ENCODE measurements around the gene RPL15. TPM values are rescaled to one million over a fixed set of nuclear protein-coding genes. Genes with fewer than 3 reads are reported as not detected.

RPL15 gene
- total and polyA plus RNA-seq, 4 donors: 604 to 1,364 (median 1,055) TPM

- Histone ChIP-seq H3K27ac (ENCODE audit: low read depth in 1 of 2, low read length in 2 of 2) (peak overlapping the region; percentile 81 to 92), H3K36me3 (ENCODE audit: control insufficient read depth in 4 of 4, insufficient read depth in 3 of 4, low read depth in 1 of 4, low read length in 3 of 4) (no peaks in the 10 kb centered on the region), H3K9me3 (ENCODE audit: control insufficient read depth in 4 of 4, low read length in 3 of 4) (no peaks in the 10 kb centered on the region), H3K4me3 (ENCODE audit: low read depth in 1 of 3, low read length in 3 of 3) (peak overlapping the region; percentile 64 to 94 (median 74)), H3K9ac (ENCODE audit: low read depth in 1 of 2, low read length in 2 of 2) (peak overlapping the region; percentile 26 to 64), H3K27me3 (ENCODE audit: control insufficient read depth in 4 of 4, insufficient read depth in 4 of 4, low read length in 3 of 4) (no peaks in the 10 kb centered on the region), H3K4me1 (ENCODE audit: control insufficient read depth in 4 of 4, insufficient read depth in 4 of 4, low read length in 3 of 4) (peaks cover 9 to 52% (median 43%) of the 10 kb centered on the region in 4 donors)
- peak; percentile 96 for DNase-seq (ENCODE audit: low spot score)
- TF ChIP-seq GABPA (IDR thresholded peaks at IDR 0.05 in 1 of 2, conservative IDR thresholded peaks at IDR 0.05 in 1 of 2) (no peak), HNF4G (IDR thresholded peaks at IDR 0.05) (no peak), FOXA2 (IDR thresholded peaks at IDR 0.05) (no peak), SP1 (IDR thresholded peaks at IDR 0.05) (no peak), EGR1 (IDR thresholded peaks at IDR 0.05; ENCODE audit: low read depth in 2 of 2) (peak in 1 of 2 donors; percentile 72), TAF1 (conservative IDR thresholded peaks at IDR 0.05) (no peak), RXRA (IDR thresholded peaks at IDR 0.05) (no peak)
- under 1% methylated on average over 87 of the region's 87 CpGs for WGBS
Observed at GRCh38 chr3:23945913-23946687, 29.2 kb downstream of the RPL15 start.

- Histone ChIP-seq H3K36me3 (ENCODE audit: control insufficient read depth in 4 of 4, insufficient read depth in 3 of 4, low read depth in 1 of 4, low read length in 3 of 4) (no peaks in the 10 kb centered on the region), H3K27me3 (ENCODE audit: control insufficient read depth in 4 of 4, insufficient read depth in 4 of 4, low read length in 3 of 4) (no peaks in the 10 kb centered on the region), H3K9ac (ENCODE audit: low read depth in 1 of 2, low read length in 2 of 2) (no peak overlapping the region), H3K27ac (ENCODE audit: low read depth in 1 of 2, low read length in 2 of 2) (no peak overlapping the region), H3K4me3 (ENCODE audit: low read depth in 1 of 3, low read length in 3 of 3) (no peak overlapping the region), H3K4me1 (ENCODE audit: control insufficient read depth in 4 of 4, insufficient read depth in 4 of 4, low read length in 3 of 4) (peaks cover 11 to 61% (median 42%) of the 10 kb centered on the region in 4 donors), H3K9me3 (ENCODE audit: control insufficient read depth in 4 of 4, low read length in 3 of 4) (no peaks in the 10 kb centered on the region)
- DNase-seq (ENCODE audit: low spot score): no peak
- TF ChIP-seq HNF4G (IDR thresholded peaks at IDR 0.05) (no peak), EGR1 (IDR thresholded peaks at IDR 0.05; ENCODE audit: low read depth in 2 of 2) (no peak), YY1 (IDR thresholded peaks at IDR 0.05) (no peak), FOXA1 (IDR thresholded peaks at IDR 0.05) (no peak), TAF1 (conservative IDR thresholded peaks at IDR 0.05) (no peak), NR2F2 (IDR thresholded peaks at IDR 0.05) (no peak), GABPA (IDR thresholded peaks at IDR 0.05 in 1 of 2, conservative IDR thresholded peaks at IDR 0.05 in 1 of 2) (no peak), FOXA2 (IDR thresholded peaks at IDR 0.05) (no peak), RAD21 (IDR thresholded peaks at IDR 0.05) (no peak), ATF3 (IDR thresholded peaks at IDR 0.05) (peak; percentile 60), JUND (IDR thresholded peaks at IDR 0.05) (peak in 1 of 2 donors; percentile 18), HNF4A (conservative IDR thresholded peaks at IDR 0.05) (no peak), CTCF (IDR thresholded peaks at IDR 0.05; ENCODE audit: low read depth, low read length, missing input control) (no peak), SP1 (IDR thresholded peaks at IDR 0.05) (no peak)
- 77% methylated on average over 2 of the region's 2 CpGs for WGBS
Observed at GRCh38 chr3:23948761-23949160, 31.8 kb downstream of the RPL15 start.

GRCh38 chr3:23949784-23950183 is 32.9 kb downstream of the RPL15 start:
- Histone ChIP-seq H3K9me3 (ENCODE audit: control insufficient read depth in 4 of 4, low read length in 3 of 4) (no peaks in the 10 kb centered on the region), H3K4me3 (ENCODE audit: low read depth in 1 of 3, low read length in 3 of 3) (no peak overlapping the region), H3K27ac (ENCODE audit: low read depth in 1 of 2, low read length in 2 of 2) (peak overlapping the region; percentile 0 to 3), H3K4me1 (ENCODE audit: control insufficient read depth in 4 of 4, insufficient read depth in 4 of 4, low read length in 3 of 4) (peaks cover 11 to 52% (median 35%) of the 10 kb centered on the region in 4 donors), H3K9ac (ENCODE audit: low read depth in 1 of 2, low read length in 2 of 2) (peak overlapping the region in 1 of 2 donors; percentile 72), H3K27me3 (ENCODE audit: control insufficient read depth in 4 of 4, insufficient read depth in 4 of 4, low read length in 3 of 4) (no peaks in the 10 kb centered on the region), H3K36me3 (ENCODE audit: control insufficient read depth in 4 of 4, insufficient read depth in 3 of 4, low read depth in 1 of 4, low read length in 3 of 4) (peaks cover 0 to 3% (median 0%) of the 10 kb centered on the region in 4 donors)
- peak; percentile 43 for DNase-seq (ENCODE audit: low spot score)
- TF ChIP-seq FOXA1 (IDR thresholded peaks at IDR 0.05): no peak
- TF ChIP-seq EGR1 (IDR thresholded peaks at IDR 0.05; ENCODE audit: low read depth in 2 of 2): no peak
- TF ChIP-seq ZBTB33 (IDR thresholded peaks at IDR 0.05): no peak
- no peak for TF ChIP-seq CTCF (IDR thresholded peaks at IDR 0.05; ENCODE audit: low read depth, low read length, missing input control)
- TF ChIP-seq FOXA2 (IDR thresholded peaks at IDR 0.05): no peak
- TF ChIP-seq RAD21 (IDR thresholded peaks at IDR 0.05): no peak
- no peak for TF ChIP-seq NR2F2 (IDR thresholded peaks at IDR 0.05)
- no peak for TF ChIP-seq MAX (IDR thresholded peaks at IDR 0.05)
- TF ChIP-seq JUND (IDR thresholded peaks at IDR 0.05): no peak

Data from liver (tissue), 9 donors.